ENCODE data around the gene RWDD3. TPM values are rescaled to one million over a fixed set of nuclear protein-coding genes. Genes with fewer than 3 reads are reported as not detected.

Gene RWDD3
- total RNA-seq, 1 donor from 2014 or later = 12.3 TPM

- H3K27me3 ChIP-seq (ENCODE audit: control insufficient read depth, insufficient read depth, low read length) = no peaks in the 10 kb centered on the region
- H3K4me3 ChIP-seq (ENCODE audit: low read depth, low read length) = no peak overlapping the region
- no peak for TF ChIP-seq CTCF (IDR thresholded peaks at IDR 0.05; ENCODE audit: insufficient read depth, low read length, poor library complexity, severe bottlenecking)
- peaks cover 2% of the 10 kb centered on the region for H3K36me3 ChIP-seq (ENCODE audit: control insufficient read depth, insufficient read depth, low read length)
- DNase-seq (ENCODE audit: low read depth) = no peak
Measured at GRCh38 chr1:95245029-95245428, 11.0 kb downstream of the RWDD3 start.

- no peak for DNase-seq (ENCODE audit: low read depth)
- no peaks in the 10 kb centered on the region for H3K27me3 ChIP-seq (ENCODE audit: control insufficient read depth, insufficient read depth, low read length)
- no peak for TF ChIP-seq CTCF (IDR thresholded peaks at IDR 0.05; ENCODE audit: insufficient read depth, low read length, poor library complexity, severe bottlenecking)
Measured at GRCh38 chr1:95246511-95246910, 12.5 kb downstream of the RWDD3 start.

GRCh38 chr1:95247607-95248006 lies 13.6 kb downstream of the RWDD3 start:
- no peak for DNase-seq (ENCODE audit: low read depth)
- no peaks in the 10 kb centered on the region for H3K27me3 ChIP-seq (ENCODE audit: control insufficient read depth, insufficient read depth, low read length)
- TF ChIP-seq CTCF (IDR thresholded peaks at IDR 0.05; ENCODE audit: insufficient read depth, low read length, poor library complexity, severe bottlenecking) = no peak
- no peaks in the 10 kb centered on the region for H3K36me3 ChIP-seq (ENCODE audit: control insufficient read depth, insufficient read depth, low read length)
- no peak overlapping the region for H3K4me3 ChIP-seq (ENCODE audit: low read depth, low read length)

More at GRCh38 chr1:95246511-95246910, 12.5 kb downstream of the RWDD3 start:
- Histone ChIP-seq H3K36me3 (ENCODE audit: control insufficient read depth, insufficient read depth, low read length) (no peaks in the 10 kb centered on the region), H3K4me3 (ENCODE audit: low read depth, low read length) (no peak overlapping the region)

GRCh38 chr1:95249916-95250315 lies 15.9 kb downstream of the RWDD3 start:
- H3K36me3 ChIP-seq (ENCODE audit: control insufficient read depth, insufficient read depth, low read length) = no peaks in the 10 kb centered on the region
- DNase-seq (ENCODE audit: low read depth) = no peak
- no peak overlapping the region for H3K4me3 ChIP-seq (ENCODE audit: low read depth, low read length)
- no peaks in the 10 kb centered on the region for H3K27me3 ChIP-seq (ENCODE audit: control insufficient read depth, insufficient read depth, low read length)
- TF ChIP-seq CTCF (IDR thresholded peaks at IDR 0.05; ENCODE audit: insufficient read depth, low read length, poor library complexity, severe bottlenecking) = no peak

- Histone ChIP-seq H3K27me3 (ENCODE audit: control insufficient read depth, insufficient read depth, low read length) (no peaks in the 10 kb centered on the region), H3K36me3 (ENCODE audit: control insufficient read depth, insufficient read depth, low read length) (no peaks in the 10 kb centered on the region), H3K4me3 (ENCODE audit: low read depth, low read length) (no peak overlapping the region)
- no peak for DNase-seq (ENCODE audit: low read depth)
- no peak for TF ChIP-seq CTCF (IDR thresholded peaks at IDR 0.05; ENCODE audit: insufficient read depth, low read length, poor library complexity, severe bottlenecking)
Measured at GRCh38 chr1:95252422-95252821, 18.4 kb downstream of the RWDD3 start.

GRCh38 chr1:95254959-95255358 lies 20.9 kb downstream of the RWDD3 start:
- no peaks in the 10 kb centered on the region for H3K36me3 ChIP-seq (ENCODE audit: control insufficient read depth, insufficient read depth, low read length)
- no peak for DNase-seq (ENCODE audit: low read depth)
- no peaks in the 10 kb centered on the region for H3K27me3 ChIP-seq (ENCODE audit: control insufficient read depth, insufficient read depth, low read length)
- H3K4me3 ChIP-seq (ENCODE audit: low read depth, low read length) = no peak overlapping the region
- TF ChIP-seq CTCF (IDR thresholded peaks at IDR 0.05; ENCODE audit: insufficient read depth, low read length, poor library complexity, severe bottlenecking) = no peak
